Measurements from ENCODE around the gene CCDC116. TPM values are rescaled to one million over a fixed set of nuclear protein-coding genes. Genes with fewer than 3 reads are reported as not detected.

CCDC116 gene
- total RNA-seq, 4 donors from 2014 or later: 1.0 TPM; not detected in 2

DNA sequence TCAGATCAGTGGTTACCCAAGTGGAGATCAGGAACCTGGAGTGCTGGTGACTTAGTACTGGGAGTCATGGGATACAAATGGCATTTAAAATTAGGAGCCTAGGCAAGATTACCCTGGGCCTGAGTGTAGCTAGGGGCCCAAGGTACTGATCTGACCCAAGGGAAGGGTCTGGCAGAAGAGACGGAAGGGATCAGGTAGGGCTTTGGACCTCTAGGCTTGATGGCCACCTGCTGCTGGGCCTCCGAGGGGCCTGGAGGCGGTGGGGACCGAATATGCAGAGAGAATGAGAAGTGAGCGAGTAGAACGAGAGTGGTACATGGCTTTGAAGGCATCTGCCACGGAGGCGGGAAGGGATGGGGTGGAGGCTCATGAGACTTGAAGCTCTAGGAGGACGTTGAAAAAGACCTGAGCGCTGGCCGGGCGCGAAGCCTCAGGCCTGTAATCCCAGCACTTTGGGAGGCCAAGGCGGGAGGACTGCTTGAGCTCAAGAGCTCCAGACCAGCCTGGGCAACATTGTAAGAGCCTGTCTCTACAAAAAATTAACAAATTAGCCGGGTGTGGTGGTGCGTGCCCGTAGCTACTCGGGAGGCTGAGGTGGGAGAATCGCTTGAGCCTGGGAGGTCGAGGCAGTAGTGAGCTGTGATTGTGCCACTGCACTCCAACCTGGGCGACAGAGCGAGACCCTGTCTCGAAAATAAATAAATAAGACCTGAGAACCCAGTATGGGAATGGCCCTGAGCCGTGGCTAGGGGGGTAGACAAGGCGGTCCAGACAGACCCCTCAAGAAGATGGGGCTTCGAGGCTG, 32.7 kb downstream of the CCDC116 start:
- 76% methylated on average over 26 of the region's 26 CpGs for WGBS

GRCh38 chr22:21666786-21667185, 34.2 kb downstream of the CCDC116 start:
- H3K27ac ChIP-seq: peak overlapping the region; percentile 92
- H3K4me3 ChIP-seq: peak overlapping the region; percentile 78
- 39% methylated on average over 16 of the region's 16 CpGs for WGBS
- no peak for DNase-seq (ENCODE audit: low spot score in 2 of 2)
- H3K4me1 ChIP-seq: peaks cover 8% of the 10 kb centered on the region
- no peaks in the 10 kb centered on the region for H3K9me3 ChIP-seq
- TF ChIP-seq EP300 (IDR thresholded peaks at IDR 0.05) (no peak), POLR2AphosphoS5 (IDR thresholded peaks at IDR 0.05) (no peak), POLR2A (IDR thresholded peaks at IDR 0.05) (no peak)
- TF ChIP-seq, protein P1, sequence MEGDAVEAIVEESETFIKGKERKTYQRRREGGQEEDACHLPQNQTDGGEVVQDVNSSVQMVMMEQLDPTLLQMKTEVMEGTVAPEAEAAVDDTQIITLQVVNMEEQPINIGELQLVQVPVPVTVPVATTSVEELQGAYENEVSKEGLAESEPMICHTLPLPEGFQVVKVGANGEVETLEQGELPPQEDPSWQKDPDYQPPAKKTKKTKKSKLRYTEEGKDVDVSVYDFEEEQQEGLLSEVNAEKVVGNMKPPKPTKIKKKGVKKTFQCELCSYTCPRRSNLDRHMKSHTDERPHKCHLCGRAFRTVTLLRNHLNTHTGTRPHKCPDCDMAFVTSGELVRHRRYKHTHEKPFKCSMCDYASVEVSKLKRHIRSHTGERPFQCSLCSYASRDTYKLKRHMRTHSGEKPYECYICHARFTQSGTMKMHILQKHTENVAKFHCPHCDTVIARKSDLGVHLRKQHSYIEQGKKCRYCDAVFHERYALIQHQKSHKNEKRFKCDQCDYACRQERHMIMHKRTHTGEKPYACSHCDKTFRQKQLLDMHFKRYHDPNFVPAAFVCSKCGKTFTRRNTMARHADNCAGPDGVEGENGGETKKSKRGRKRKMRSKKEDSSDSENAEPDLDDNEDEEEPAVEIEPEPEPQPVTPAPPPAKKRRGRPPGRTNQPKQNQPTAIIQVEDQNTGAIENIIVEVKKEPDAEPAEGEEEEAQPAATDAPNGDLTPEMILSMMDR (IDR thresholded peaks at IDR 0.05): no peak
- H3K36me3 ChIP-seq: peaks cover 15% of the 10 kb centered on the region
- H3K27me3 ChIP-seq: no peaks in the 10 kb centered on the region

More for the DNA sequence above, 32.7 kb downstream of the CCDC116 start:
- H3K27ac ChIP-seq: peak overlapping the region; percentile 92
- no peaks in the 10 kb centered on the region for H3K9me3 ChIP-seq
- H3K4me3 ChIP-seq: peak overlapping the region; percentile 78
- no peaks in the 10 kb centered on the region for H3K36me3 ChIP-seq
- peaks cover 8% of the 10 kb centered on the region for H3K4me1 ChIP-seq
- H3K27me3 ChIP-seq: no peaks in the 10 kb centered on the region
- no peak for DNase-seq (ENCODE audit: low spot score in 2 of 2)
- no peak for TF ChIP-seq POLR2AphosphoS5 (IDR thresholded peaks at IDR 0.05)

DNA sequence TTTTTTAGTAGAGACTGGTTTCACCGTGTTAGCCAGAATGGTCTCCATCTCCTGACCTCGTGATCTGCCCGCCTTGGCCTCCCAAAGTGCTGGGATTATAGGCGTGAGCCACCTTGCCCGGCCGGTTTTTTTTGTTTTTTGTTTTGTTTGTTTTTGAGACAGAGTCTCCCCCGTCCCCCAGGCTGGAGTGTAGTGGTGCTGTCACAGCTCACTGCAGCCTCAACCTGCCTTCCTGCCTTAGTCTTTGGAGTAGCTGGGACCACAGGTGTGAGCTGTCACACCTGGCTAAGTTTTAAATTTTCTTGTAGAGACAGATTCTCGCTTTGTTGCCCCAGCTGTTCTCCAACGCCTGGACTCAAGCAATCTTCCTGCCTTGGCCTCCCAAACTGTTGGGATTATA, 36.5 kb downstream of the CCDC116 start:
- Histone ChIP-seq H3K4me3 (no peak overlapping the region), H3K9me3 (no peaks in the 10 kb centered on the region), H3K4me1 (peaks cover 8% of the 10 kb centered on the region), H3K27me3 (no peaks in the 10 kb centered on the region), H3K36me3 (peaks cover 38% of the 10 kb centered on the region), H3K27ac (no peak overlapping the region)
- TF ChIP-seq POLR2A (IDR thresholded peaks at IDR 0.05) (no peak), EP300 (IDR thresholded peaks at IDR 0.05) (no peak), POLR2AphosphoS5 (IDR thresholded peaks at IDR 0.05) (no peak)
- TF ChIP-seq, protein P1 (IDR thresholded peaks at IDR 0.05): no peak
- no peak for DNase-seq (ENCODE audit: low spot score in 2 of 2)
- 78% methylated on average over 9 of the region's 9 CpGs for WGBS

DNA sequence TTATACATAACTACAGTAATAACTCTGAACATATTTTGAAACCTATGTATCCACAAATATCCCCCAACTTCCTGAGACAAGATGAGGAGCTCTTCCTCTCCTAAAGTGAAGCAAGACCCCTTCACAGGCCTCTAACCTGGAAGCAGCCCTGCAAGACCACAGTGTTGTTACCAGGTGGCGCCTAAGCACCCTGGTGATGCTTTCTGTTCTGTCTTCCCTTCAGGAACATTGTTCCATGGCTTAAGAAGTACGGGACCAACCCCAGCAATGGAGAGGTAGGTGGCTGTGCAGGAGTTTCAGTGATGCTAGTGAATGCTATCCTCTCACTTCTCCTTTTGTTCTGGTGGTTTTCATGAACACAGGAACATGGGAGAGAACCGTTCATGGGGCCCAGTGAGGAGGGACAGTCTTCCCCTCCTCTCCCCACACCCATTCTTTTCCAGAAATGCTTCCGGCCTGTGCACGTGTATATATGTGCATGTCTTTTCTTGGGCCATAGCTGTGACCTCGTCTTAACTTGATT, 39.6 kb downstream of the CCDC116 start:
- H3K27ac ChIP-seq: no peak overlapping the region
- no peaks in the 10 kb centered on the region for H3K9me3 ChIP-seq
- WGBS: 83% methylated on average over 6 of the region's 6 CpGs
- H3K4me1 ChIP-seq: no peaks in the 10 kb centered on the region
- no peak for TF ChIP-seq POLR2AphosphoS5 (IDR thresholded peaks at IDR 0.05)
- TF ChIP-seq, protein P1 (IDR thresholded peaks at IDR 0.05): no peak
- TF ChIP-seq EP300 (IDR thresholded peaks at IDR 0.05): no peak
- TF ChIP-seq POLR2A (IDR thresholded peaks at IDR 0.05): no peak
- DNase-seq (ENCODE audit: low spot score in 2 of 2): no peak
- no peak overlapping the region for H3K4me3 ChIP-seq
- peaks cover 66% of the 10 kb centered on the region for H3K36me3 ChIP-seq
- H3K27me3 ChIP-seq: no peaks in the 10 kb centered on the region

- H3K36me3 ChIP-seq: peaks cover 79% of the 10 kb centered on the region
- no peaks in the 10 kb centered on the region for H3K27me3 ChIP-seq
- H3K4me1 ChIP-seq: no peaks in the 10 kb centered on the region
- TF ChIP-seq, protein P1 (IDR thresholded peaks at IDR 0.05): no peak
- no peak for TF ChIP-seq POLR2AphosphoS5 (IDR thresholded peaks at IDR 0.05)
- TF ChIP-seq POLR2A (IDR thresholded peaks at IDR 0.05): no peak
- no peak for TF ChIP-seq EP300 (IDR thresholded peaks at IDR 0.05)
- DNase-seq (ENCODE audit: low spot score in 2 of 2): no peak
- no peak overlapping the region for H3K27ac ChIP-seq
- no peak overlapping the region for H3K4me3 ChIP-seq
- WGBS: 84% methylated on average over 12 of the region's 12 CpGs
- no peaks in the 10 kb centered on the region for H3K9me3 ChIP-seq
Observed at GRCh38 chr22:21673534-21674321, 41.2 kb downstream of the CCDC116 start.
